Activated naive CD8-positive, alpha-beta T cell treated with anti-CD3 and anti-CD28 coated beads, Interleukin-2, amount 10 ng/mL, durations not matched to agents 7 days and 5 days (primary cell): Measurements from ENCODE around the gene ACADS. TPM values are rescaled to one million over a fixed set of nuclear protein-coding genes. Genes with fewer than 3 reads are reported as not detected.
"Not testable (repeated sequence)": the region's sequence is repeated elsewhere in the genome, so short reads cannot be mapped to it uniquely, and the experiment has no call there.

ENCODE experiments used
- ATAC-seq: fragments of 150-1000 bp; cut with Tn5 transposase; one replicate; pipeline ENCODE4 v1.10.0; 2021; ENCODE audit warnings: low read depth, moderate library complexity
- POLR2A ChIA-PET: fragments of 350-600 bp; sonication (Branson Sonifier 250); formaldehyde crosslinking; loops from one replicate; lab custom pipeline; 2021; ENCODE audit warnings: antibody characterized with exemption; lab: Charles Lee
- DNase-seq: peaks from one replicate; pipeline ENCODE4 v3.0.0; 2021
- H3K27ac Mint-ChIP-seq: one replicate; pipeline ENCODE4 v1.8.0; 2022; ENCODE audit warnings: mild to moderate bottlenecking, mixed read lengths
- H3K27me3 Mint-ChIP-seq: one replicate; pipeline ENCODE4 v1.8.0; 2022; ENCODE audit warnings: mild to moderate bottlenecking, moderate library complexity, mixed read lengths
- H3K36me3 Mint-ChIP-seq: one replicate; pipeline ENCODE4 v1.8.0; 2021; ENCODE audit warnings: mild to moderate bottlenecking, mixed read lengths
- H3K4me1 Mint-ChIP-seq: one replicate; pipeline ENCODE4 v1.8.0; 2021; ENCODE audit warnings: mixed read lengths
- H3K4me3 Mint-ChIP-seq: one replicate; pipeline ENCODE4 v1.8.0; 2022; ENCODE audit warnings: mild to moderate bottlenecking, moderate library complexity, mixed read lengths
- H3K9me3 Mint-ChIP-seq: one replicate; pipeline ENCODE4 v1.8.0; 2021; ENCODE audit warnings: mixed read lengths
- total RNA-seq, 2 experiments: library from RNA; stranded (reverse); gene quantifications; one replicate each; pipeline ENCODE4 v1.2.3, GENCODE V29; 2021

ACADS gene
- total RNA-seq, 2 experiments from 2014 or later, result 17.1 to 22.0 TPM

- Mint-ChIP-seq H3K4me3 (no peak overlapping the region), H3K27ac (no peak overlapping the region), H3K27me3 (no peaks in the 10 kb centered on the region), H3K9me3 (no peaks in the 10 kb centered on the region), H3K4me1 (peaks cover 32% of the 10 kb centered on the region), H3K36me3 (peaks cover 23% of the 10 kb centered on the region)
- DNase-seq, result no peak
- ATAC-seq, result no peak
- POLR2A ChIA-PET, result interaction anchor here (0.9 kb wide), 1 partner anchor 141 kb away, joined by 4 read pairs; no protein-coding TSS in a partner anchor
Measured at GRCh38 chr12:120722784-120723183, 2.8 kb upstream of the ACADS start.

DNA sequence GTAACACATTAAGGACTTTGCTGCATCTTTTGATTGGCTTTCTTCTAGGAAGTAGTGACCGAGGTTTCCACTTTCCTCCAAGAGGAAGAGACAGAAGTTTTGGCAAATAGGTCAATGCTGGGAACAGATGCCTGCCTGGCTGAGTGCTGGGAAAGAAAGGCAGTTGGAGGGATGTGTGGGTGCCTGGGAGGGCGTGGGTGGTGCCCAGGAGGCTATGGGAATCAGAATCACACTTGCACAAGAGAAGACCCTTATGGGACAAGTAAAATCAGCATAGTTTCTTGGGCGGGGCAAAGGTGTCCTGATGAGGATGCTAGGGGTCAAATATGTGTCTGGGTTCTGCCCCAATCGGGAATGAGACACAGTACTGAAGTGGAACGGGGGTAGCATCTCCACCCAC lies 906 bp upstream of the ACADS start:
- no peak for ATAC-seq
- DNase-seq, result no peak
- Mint-ChIP-seq H3K36me3 (peaks cover 23% of the 10 kb centered on the region), H3K4me1 (peaks cover 18% of the 10 kb centered on the region), H3K9me3 (no peaks in the 10 kb centered on the region), H3K27me3 (no peaks in the 10 kb centered on the region), H3K27ac (peak overlapping the region; percentile 17), H3K4me3 (peak overlapping the region; percentile 96)
- POLR2A ChIA-PET, result no interaction called here

GRCh38 chr12:120725151-120725658 lies 421 bp upstream of the ACADS start:
- no peak for DNase-seq
- Mint-ChIP-seq H3K36me3 (peaks cover 24% of the 10 kb centered on the region), H3K4me1 (peaks cover 18% of the 10 kb centered on the region), H3K9me3 (no peaks in the 10 kb centered on the region), H3K27me3 (no peaks in the 10 kb centered on the region), H3K27ac (no peak overlapping the region), H3K4me3 (peak overlapping the region; percentile 96)
- ATAC-seq, result no peak
- POLR2A ChIA-PET, result interaction anchor here (1.0 kb wide), 1 partner anchor 10 kb away, joined by 3 read pairs; no protein-coding TSS in a partner anchor

DNA sequence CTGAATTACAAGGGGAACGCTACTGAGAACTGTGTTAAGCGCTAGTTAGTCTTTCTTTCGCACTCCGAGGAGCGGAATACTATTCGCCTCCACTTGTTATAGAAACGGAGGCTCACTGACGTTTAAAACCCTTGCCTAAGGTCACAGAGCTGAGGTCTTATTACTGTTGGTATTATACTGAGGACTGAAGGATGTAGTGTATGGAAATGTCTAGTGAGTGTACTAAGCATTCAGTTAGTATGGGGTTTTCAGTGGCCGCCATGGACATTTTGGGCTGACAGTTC lies 826 bp downstream of the ACADS start:
- Mint-ChIP-seq H3K27me3 (no peaks in the 10 kb centered on the region), H3K27ac (peak overlapping the region; percentile 83), H3K9me3 (no peaks in the 10 kb centered on the region), H3K4me1 (peaks cover 14% of the 10 kb centered on the region), H3K4me3 (peak overlapping the region; percentile 96), H3K36me3 (peaks cover 20% of the 10 kb centered on the region)
- no peak for DNase-seq
- POLR2A ChIA-PET, result no interaction called here
- ATAC-seq, result no peak

DNA sequence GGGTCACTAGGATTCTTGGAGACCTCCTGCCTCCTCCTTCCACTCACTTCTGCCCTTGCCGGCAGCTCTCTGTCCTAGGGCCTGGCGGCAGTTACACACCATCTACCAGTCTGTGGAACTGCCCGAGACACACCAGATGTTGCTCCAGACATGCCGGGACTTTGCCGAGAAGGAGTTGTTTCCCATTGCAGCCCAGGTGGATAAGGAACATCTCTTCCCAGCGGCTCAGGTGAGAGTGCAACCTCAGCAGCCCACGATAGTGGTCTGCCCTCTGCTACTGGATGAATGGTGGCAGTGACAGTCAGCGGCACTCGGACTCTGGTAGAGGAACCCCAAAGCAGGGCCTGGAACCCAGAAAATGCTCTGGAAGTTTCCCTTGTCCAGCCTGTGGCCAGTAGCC lies 1.3 kb downstream of the ACADS start:
- H3K36me3 Mint-ChIP-seq, result peaks cover 20% of the 10 kb centered on the region
- POLR2A ChIA-PET, result no interaction called here
- ATAC-seq (no peak), DNase-seq (no peak)
- no peak overlapping the region for H3K27ac Mint-ChIP-seq
- H3K9me3 Mint-ChIP-seq, result no peaks in the 10 kb centered on the region
- H3K27me3 Mint-ChIP-seq, result no peaks in the 10 kb centered on the region
- H3K4me3 Mint-ChIP-seq, result no peak overlapping the region
- peaks cover 14% of the 10 kb centered on the region for H3K4me1 Mint-ChIP-seq

GRCh38 chr12:120732198-120732597 lies 6.6 kb downstream of the ACADS start:
- POLR2A ChIA-PET, H3K4me1 Mint-ChIP-seq, DNase-seq, H3K9me3 Mint-ChIP-seq, H3K4me3 Mint-ChIP-seq, ATAC-seq, H3K27ac Mint-ChIP-seq, H3K27me3 Mint-ChIP-seq: not testable (repeated sequence)
- H3K36me3 Mint-ChIP-seq, result peaks cover 19% of the 10 kb centered on the region

DNA sequence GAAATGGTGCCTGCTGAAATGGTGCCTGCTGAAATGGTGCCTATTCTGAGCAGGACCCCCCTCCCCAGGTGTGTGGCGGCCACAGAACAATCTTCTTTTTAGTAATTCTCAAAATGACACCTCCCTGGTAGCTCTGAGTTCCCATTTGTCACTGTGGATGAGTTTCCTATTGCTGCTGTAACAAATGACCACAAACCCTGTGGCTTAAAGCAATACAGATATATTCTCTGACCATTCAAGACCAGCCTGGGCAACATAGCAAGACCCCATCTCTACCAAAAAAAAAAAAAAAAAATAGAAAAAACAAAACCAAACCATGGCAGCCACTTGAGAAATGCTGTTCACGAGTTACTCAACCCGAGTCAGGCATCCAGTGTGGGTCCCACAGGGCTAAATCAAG lies 7.9 kb downstream of the ACADS start:
- ATAC-seq (no peak), DNase-seq (no peak)

DNA sequence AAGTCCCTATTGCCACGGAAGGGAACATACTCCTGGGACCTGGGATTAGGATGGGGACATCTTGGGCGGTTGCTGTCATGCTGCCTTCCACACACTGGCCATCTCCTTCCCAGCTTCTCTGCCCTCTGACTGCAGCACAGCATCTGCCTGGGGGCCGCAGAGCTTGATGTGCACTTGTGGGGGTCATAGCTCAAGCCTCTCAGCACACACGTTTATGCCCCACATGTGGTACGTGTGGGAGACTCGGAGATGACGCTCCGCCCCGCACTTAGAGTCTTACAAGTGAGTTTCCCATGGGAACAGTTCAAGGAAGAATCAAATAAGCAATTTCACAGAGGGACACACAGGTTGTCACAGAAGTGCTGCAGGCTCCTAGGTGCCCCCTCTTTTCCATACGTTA lies 8.6 kb downstream of the ACADS start:
- no peak overlapping the region for H3K4me3 Mint-ChIP-seq
- H3K36me3 Mint-ChIP-seq, result peaks cover 17% of the 10 kb centered on the region
- H3K9me3 Mint-ChIP-seq, result no peaks in the 10 kb centered on the region
- POLR2A ChIA-PET, result no interaction called here
- DNase-seq (no peak), ATAC-seq (no peak)
- H3K27me3 Mint-ChIP-seq, result no peaks in the 10 kb centered on the region
- no peak overlapping the region for H3K27ac Mint-ChIP-seq
- H3K4me1 Mint-ChIP-seq, result no peaks in the 10 kb centered on the region

More for the DNA sequence above, 7.9 kb downstream of the ACADS start:
- H3K36me3 Mint-ChIP-seq, result peaks cover 17% of the 10 kb centered on the region
- no peaks in the 10 kb centered on the region for H3K27me3 Mint-ChIP-seq
- no peak overlapping the region for H3K4me3 Mint-ChIP-seq
- no peak overlapping the region for H3K27ac Mint-ChIP-seq
- POLR2A ChIA-PET, result no interaction called here
- H3K9me3 Mint-ChIP-seq, result no peaks in the 10 kb centered on the region
- no peaks in the 10 kb centered on the region for H3K4me1 Mint-ChIP-seq

DNA sequence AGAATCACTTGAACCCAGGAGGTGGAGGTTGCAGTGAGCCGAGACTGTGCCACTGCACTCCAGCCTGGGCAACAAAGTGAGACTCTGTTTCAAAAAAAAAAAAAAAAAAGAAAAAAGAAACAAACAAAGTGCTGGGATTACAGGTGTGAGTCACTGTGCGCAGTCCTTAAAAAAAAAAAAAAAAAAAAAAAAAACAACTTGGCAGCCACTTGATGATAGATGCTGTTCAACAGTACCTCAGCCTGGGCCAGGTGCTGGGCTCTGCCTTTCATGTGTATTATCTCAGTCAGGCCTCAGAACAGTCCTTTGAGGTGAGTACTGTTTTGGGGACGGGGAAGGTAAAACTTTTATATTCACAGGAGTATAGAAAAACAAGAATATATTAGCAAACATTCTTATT lies 9.6 kb downstream of the ACADS start:
- Mint-ChIP-seq H3K9me3 (no peaks in the 10 kb centered on the region), H3K4me3 (no peak overlapping the region), H3K27me3 (no peaks in the 10 kb centered on the region), H3K27ac (no peak overlapping the region), H3K4me1 (no peaks in the 10 kb centered on the region), H3K36me3 (peaks cover 11% of the 10 kb centered on the region)
- POLR2A ChIA-PET, result no interaction called here
- no peak for DNase-seq
- ATAC-seq, result no peak

DNA sequence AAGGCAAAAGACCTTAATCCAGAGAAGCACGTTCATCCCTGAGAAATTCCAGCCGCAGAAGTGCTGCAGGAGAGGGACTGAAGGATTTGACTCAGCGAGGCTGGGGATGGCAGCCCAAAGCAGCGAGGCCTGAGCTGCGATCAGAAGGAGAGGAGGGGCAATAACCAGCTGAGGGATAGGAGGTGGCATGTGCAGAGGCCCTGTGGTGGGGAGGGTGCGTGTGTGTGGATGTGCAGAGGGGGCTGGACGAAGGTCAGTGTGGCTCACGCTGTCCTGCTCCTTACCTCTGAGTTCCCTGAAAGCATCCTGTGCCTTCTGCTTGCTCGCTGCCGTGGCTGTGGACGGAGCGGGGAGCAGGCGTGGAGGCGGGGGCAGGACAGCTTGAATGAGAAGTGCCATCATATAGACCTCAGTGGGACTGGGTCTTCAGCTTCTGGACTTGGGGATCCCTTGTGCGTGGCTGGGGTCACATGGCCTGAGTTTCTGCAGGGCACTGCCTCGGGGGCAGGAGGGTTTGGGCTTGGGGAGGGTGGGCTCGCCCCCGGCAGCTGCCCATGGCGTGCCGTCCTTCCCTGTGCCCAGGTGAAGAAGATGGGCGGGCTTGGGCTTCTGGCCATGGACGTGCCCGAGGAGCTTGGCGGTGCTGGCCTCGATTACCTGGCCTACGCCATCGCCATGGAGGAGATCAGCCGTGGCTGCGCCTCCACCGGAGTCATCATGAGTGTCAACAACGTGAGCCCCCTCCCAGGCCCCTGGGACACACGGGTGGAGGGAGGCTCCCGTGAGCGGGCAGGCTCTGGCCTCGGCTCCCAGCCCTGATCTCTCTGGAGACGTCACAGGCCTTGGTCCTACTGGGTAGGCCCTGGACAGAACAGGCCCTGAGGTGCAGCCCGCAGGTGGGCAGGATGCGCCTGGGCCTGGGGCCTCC lies 11.0 kb downstream of the ACADS start:
- ATAC-seq (no peak), DNase-seq (no peak)
- no peaks in the 10 kb centered on the region for H3K4me1 Mint-ChIP-seq
- no peak overlapping the region for H3K4me3 Mint-ChIP-seq
- H3K9me3 Mint-ChIP-seq, result no peaks in the 10 kb centered on the region
- POLR2A ChIA-PET, result no interaction called here
- no peaks in the 10 kb centered on the region for H3K27me3 Mint-ChIP-seq
- H3K36me3 Mint-ChIP-seq, result peaks cover 6% of the 10 kb centered on the region
- H3K27ac Mint-ChIP-seq, result no peak overlapping the region

DNA sequence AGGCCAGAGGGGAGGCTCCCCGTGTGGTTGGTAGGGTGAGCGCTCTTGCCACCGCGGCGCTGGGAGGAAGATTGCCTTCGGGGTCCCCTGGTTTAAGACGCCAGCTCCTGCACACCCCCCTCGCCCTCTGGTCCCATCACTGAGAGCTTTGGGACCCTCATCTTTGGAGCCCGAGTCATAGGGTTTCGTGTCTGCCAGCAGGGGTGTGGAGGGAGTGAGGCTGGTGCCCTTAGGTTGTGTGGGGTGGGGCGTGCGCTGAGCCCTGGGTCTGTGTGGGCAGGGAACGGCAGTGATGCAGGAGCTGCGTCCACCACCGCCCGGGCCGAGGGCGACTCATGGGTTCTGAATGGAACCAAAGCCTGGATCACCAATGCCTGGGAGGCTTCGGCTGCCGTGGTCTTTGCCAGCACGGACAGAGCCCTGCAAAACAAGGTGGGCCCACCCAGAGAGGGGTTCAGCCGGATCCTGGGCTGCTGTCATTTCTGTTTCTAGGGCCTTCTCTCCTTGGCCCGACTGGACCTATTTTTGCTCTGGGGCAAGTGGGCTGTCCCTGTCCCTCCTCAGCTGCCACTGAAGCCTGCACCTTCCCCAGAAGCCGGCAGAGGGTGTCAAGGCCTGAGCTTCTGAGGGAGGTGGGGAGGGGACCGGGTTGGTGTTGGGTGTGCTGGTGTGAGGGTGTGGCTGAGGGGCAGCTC lies 12.1 kb downstream of the ACADS start:
- no peak overlapping the region for H3K27ac Mint-ChIP-seq
- DNase-seq (no peak), ATAC-seq (no peak)
- no peaks in the 10 kb centered on the region for H3K27me3 Mint-ChIP-seq
- H3K9me3 Mint-ChIP-seq, result no peaks in the 10 kb centered on the region
- H3K4me1 Mint-ChIP-seq, result no peaks in the 10 kb centered on the region
- no peak overlapping the region for H3K4me3 Mint-ChIP-seq
- POLR2A ChIA-PET, result no interaction called here
- peaks cover 6% of the 10 kb centered on the region for H3K36me3 Mint-ChIP-seq

GRCh38 chr12:120738252-120739030 lies 12.8 kb downstream of the ACADS start:
- no peaks in the 10 kb centered on the region for H3K4me1 Mint-ChIP-seq
- H3K27me3 Mint-ChIP-seq, result no peaks in the 10 kb centered on the region
- ATAC-seq, result no peak
- DNase-seq, result no peak
- POLR2A ChIA-PET, result no interaction called here
- no peak overlapping the region for H3K27ac Mint-ChIP-seq
- H3K36me3 Mint-ChIP-seq, result peaks cover 6% of the 10 kb centered on the region
- H3K4me3 Mint-ChIP-seq, result no peak overlapping the region
- H3K9me3 Mint-ChIP-seq, result no peaks in the 10 kb centered on the region

- H3K4me1 Mint-ChIP-seq, result no peaks in the 10 kb centered on the region
- H3K9me3 Mint-ChIP-seq, result no peaks in the 10 kb centered on the region
- no peaks in the 10 kb centered on the region for H3K27me3 Mint-ChIP-seq
- no peak overlapping the region for H3K27ac Mint-ChIP-seq
- no peak for DNase-seq
- H3K36me3 Mint-ChIP-seq, result peaks cover 3% of the 10 kb centered on the region
- POLR2A ChIA-PET, result no interaction called here
- no peak for ATAC-seq
- H3K4me3 Mint-ChIP-seq, result no peak overlapping the region
Measured at GRCh38 chr12:120739031-120739762, 13.6 kb downstream of the ACADS start.
